Activated CD4-positive, CD25-positive, alpha-beta regulatory T cell treated with anti-CD3 and anti-CD28 coated beads, Interleukin-2, amount 50 U/mL, for 16 hours (primary cell): Measurements from ENCODE around the gene FAM210B.
"Not testable (repeated sequence)": the region's sequence is repeated elsewhere in the genome, so short reads cannot be mapped to it uniquely, and the experiment has no call there.

ENCODE experiments used
- DNase-seq: peaks from one replicate; pipeline ENCODE4 v3.0.0-alpha.2; 2020; ENCODE audit warnings: low read depth, low spot score

FAM210B gene

DNA sequence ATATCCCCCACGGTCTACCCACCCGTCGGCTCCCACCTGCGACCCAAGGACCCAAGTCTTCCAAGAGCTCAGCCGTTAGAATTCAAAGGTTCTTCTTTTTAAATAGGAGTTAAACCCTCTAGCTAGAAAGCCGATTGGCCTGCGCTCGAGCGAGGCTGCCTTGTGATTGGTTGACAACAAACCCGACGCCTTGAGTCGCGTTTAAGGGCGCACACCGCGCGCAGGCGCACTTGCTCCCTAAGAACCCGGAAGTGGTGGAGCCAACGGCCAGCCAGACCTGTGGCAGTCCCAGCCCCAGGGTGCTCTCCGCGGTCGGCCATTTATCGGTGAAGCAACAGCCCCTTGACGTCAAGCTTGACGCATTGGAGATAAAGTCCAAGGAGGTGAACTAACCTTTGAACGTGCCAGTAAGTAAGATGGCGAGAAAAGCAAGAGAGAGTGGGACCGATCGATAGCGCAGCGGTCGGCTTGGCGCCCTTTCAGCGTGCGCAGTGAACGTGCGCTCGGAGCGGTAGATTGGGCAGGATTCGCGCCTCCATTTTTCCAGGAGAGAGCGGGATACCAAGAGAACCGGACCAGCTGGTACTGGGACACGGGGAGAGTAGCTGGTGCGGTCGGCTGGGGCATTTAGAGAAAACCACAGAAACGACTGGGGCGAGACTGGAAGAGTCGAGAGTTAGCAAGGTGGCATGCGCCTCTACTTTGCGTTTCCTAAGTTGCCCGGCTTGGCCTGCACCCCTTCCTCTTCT, 33.5 kb downstream of the FAM210B start, which contains the start of the genes AURKA and CSTF1:
Gene AURKA, minus strand, starts transcription at position 84 of the 749 bp plus-strand sequence. CDS start 4,018 bp downstream, outside the sequence.
Gene CSTF1, plus strand, starts transcription at position 514 of the 749 bp plus-strand sequence. CDS start 2,908 bp downstream, outside the sequence.
- peak; percentile 100 for DNase-seq

DNA sequence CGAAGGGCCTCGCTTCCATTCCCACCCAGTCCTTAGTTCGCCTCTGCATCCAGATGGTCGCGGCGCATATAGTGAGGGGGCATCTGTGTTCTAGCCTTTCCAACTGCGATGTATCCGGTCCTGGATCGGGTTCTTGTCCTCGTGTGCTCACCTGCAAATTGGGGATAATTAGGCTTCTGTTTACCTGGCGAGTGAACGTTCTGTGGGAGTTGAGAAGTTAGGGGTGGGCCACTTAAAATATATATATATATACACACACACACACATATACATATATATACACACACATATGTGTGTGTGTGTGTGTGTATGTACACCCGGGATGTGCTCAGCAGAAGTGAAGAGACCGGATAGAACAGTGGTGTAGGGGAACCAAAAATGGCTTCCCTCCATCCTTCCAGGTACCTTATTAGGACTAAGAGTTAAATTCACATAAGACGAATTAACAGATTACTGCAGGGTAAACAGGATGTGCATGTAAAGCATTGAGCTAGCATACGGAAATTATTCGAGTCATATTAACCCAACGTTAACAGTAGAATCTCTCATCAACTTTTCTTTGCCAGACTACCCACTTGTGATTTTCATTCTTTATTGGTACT, 34.2 kb downstream of the FAM210B start:
- DNase-seq: no peak

- no peak for DNase-seq
Observed at GRCh38 chr20:56393653-56394052, 34.9 kb downstream of the FAM210B start.

DNA sequence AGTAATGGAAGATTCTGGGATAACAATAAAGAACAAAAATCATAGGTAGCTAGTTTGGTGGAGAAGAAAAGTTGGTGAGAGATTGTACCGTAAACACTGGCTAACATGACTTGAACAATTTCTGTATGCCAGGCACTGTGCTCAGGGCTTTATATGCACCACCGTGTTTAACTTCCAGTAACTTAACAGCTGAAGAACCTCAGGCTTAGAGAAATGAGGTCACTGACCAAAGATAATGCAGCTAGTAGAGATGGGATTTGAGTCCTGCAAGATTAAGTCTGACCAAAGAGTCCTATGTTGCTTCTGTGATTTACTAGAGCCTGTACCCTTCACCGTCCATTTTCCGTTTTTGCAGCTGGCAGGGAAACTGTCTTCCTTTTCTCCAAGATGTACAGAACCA, 36.4 kb downstream of the FAM210B start:
- no peak for DNase-seq

- DNase-seq: peak; percentile 60
Observed at GRCh38 chr20:56400001-56400640, 41.3 kb downstream of the FAM210B start.

DNA sequence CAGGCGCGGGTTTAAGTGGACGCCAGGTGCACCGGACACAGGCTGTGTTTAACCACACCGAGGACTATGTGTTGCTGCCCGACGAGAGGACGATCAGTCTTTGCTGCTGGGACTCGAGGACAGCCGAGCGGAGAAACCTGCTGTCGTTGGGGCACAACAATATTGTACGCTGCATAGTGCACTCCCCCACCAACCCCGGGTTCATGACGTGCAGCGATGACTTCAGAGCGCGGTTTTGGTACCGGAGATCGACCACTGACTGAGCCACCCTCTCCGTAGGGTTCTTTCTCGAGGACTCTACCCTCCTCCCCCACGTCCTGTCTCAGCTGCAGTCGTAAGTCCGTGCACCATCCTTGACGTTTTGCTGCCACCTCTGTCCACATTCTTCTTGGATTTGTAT, 44.7 kb downstream of the FAM210B start:
- DNase-seq: no peak

GRCh38 chr20:56405356-56405755, 46.6 kb downstream of the FAM210B start:
- not testable (repeated sequence) for DNase-seq

DNA sequence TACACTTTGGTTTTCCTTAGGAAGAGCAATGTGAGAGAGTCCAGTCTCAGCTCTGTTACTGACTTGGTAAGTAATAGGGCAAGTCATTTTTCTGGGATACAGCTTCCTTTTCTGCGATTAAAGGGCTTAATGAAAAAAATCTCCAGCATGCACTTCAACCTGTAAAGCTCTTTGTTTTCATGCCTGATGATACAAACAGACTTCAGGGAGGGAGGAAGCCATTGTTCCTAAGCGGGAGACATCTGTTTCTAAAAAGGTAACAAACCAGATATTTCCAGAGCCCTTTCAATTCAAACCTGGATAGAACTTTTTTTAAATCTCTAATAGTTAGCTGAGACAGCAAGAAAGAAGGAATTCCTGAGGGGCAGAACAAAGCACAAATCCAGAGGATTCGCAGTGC, 48.1 kb downstream of the FAM210B start:
- no peak for DNase-seq

GRCh38 chr20:56409521-56409920, 50.7 kb downstream of the FAM210B start:
- DNase-seq: no peak

DNA sequence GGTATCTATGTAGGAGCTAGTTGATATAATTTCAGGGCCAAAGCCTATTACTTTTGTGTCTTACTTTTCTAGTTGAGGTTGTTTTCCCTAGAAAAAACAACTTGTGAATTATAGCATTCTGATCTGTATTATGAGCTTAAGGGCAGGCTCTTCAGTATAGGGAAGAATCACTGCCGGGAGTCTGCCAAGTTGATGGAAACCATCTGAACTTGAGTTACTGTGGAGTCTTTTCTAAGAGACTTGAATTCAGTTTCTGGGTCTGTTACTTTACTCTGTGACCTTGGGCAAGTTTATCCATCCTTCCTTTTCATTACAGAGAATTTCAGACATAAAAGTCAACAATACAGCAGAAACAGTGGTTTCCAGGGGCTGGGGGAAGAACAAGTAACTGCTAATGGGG, 51.2 kb downstream of the FAM210B start:
- DNase-seq: no peak

- DNase-seq: not testable (repeated sequence)
Observed at GRCh38 chr20:56411287-56411686, 52.5 kb downstream of the FAM210B start.

GRCh38 chr20:56411759-56412472, 53.1 kb downstream of the FAM210B start, which contains the start of gene CASS4:
Gene CASS4, plus strand, starts transcription at chr20:56412260. Its CDS starts 199 bp downstream, at chr20:56412459.
- DNase-seq: no peak

- DNase-seq: no peak
Observed at GRCh38 chr20:56412473-56412790, 53.7 kb downstream of the FAM210B start.

GRCh38 chr20:56412949-56413348, 54.2 kb downstream of the FAM210B start:
- no peak for DNase-seq

DNA sequence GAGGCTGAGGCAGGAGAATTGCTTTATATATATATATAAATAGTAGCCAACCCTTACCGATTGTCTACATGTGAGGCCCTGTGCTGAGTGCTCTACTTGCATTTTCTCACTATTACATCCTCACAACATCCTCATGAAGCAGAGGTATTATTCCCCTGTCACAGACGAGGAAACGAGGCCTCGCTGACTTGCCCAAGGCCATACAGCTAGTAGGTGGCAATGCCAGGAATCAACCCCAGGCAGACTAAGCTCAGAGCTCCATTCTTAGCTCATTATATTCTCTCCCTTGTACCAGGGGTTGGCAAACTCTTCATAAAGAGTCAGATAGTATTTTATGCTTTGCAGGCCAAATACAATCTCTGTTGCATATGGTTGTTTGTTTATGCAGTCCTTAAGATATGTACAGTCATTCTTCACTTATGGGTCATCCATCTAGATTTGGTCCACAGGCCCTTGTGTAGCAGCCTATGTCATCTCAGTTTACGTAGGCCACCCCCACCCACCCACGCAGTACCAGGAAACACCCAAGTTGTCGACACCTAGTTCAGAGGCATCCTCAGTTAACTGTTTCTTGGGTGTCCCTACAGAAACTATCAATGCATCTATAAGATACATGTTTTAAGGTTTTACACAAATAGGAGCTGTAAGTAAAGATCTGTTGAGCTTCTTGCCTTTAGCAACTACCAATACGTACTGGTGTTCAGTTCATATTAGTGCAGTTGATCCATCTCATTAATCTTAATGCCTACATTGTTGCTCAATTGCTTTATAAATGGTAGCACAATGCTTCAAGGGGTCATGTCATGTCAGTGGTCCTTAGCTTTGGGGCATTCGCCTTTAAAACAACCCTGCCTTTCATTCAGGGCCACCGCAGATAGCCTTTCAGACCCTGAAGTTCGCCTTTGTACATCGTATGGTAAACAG, 56.3 kb downstream of the FAM210B start:
- DNase-seq: no peak

- DNase-seq: no peak
Observed at GRCh38 chr20:56417402-56417801, 58.6 kb downstream of the FAM210B start.

DNA sequence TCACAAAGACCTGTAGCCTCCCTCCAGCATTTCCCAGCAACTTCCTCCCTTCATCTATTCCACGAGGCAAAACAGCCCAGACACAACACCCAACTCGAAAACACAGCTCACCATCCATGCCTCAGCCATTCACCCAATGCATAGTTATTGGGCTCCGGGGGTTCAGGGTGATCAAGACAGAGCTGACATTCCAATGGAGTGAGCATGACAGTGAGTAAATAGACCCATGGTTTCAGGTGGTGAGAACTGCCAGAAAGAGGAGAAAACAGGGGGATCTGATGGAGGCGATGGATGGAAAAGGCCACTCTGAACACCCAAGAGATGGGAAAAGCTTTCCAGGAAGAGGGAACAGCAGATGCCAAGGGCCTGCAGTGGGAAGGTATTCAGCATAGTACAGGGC, 59.1 kb downstream of the FAM210B start:
- no peak for DNase-seq
